SU-DHL-6 (cell line): ENCODE results near the gene HEY2.
"Not testable (repeated sequence)": the region's sequence is repeated elsewhere in the genome, so short reads cannot be mapped to it uniquely, and the experiment has no call there.

Experiments
- H2AFZ ChIP-seq: fragments of 200-600 bp; sonication (generic); 2 replicates; pipeline ENCODE4 v1.6.1; 2014; ENCODE audit warnings: low read depth, mild to moderate bottlenecking, moderate library complexity, mixed read lengths, antibody characterized with exemption, low read length; ENCODE audit not compliant: severe bottlenecking
- H3F3A ChIP-seq: fragments of 200-600 bp; shearing (Covaris generic); 2 replicates; pipeline ENCODE4 v1.6.0; 2016; ENCODE audit warnings: antibody characterized with exemption, mild to moderate bottlenecking; ENCODE audit not compliant: insufficient read depth
- H3K27ac ChIP-seq: fragments of 200-600 bp; sonication (generic); 2 replicates; pipeline ENCODE4 v1.5.1; 2016; ENCODE audit warnings: low read depth, mild to moderate bottlenecking, low read length, moderate library complexity, mixed read lengths
- H3K27me3 ChIP-seq: fragments of 200-600 bp; sonication (generic), shearing (Covaris generic); 2 replicates; pipeline ENCODE4 v1.6.0; 2014; ENCODE audit warnings: mild to moderate bottlenecking, low read length
- H3K36me3 ChIP-seq: fragments of 200-600 bp; sonication (generic); 2 replicates; pipeline ENCODE4 v1.6.1; 2014; ENCODE audit warnings: mild to moderate bottlenecking, low read length, mixed read lengths
- H3K4me2 ChIP-seq: fragments of 300-600, 200-600 bp; shearing (Covaris generic), sonication (generic); 2 replicates; pipeline ENCODE4 v1.6.0; 2014; ENCODE audit warnings: low read length, low read depth, mild to moderate bottlenecking; ENCODE audit not compliant: poor library complexity, severe bottlenecking
- H3K4me3 ChIP-seq: fragments of 200-600 bp; sonication (generic); 2 replicates; pipeline ENCODE4 v1.5.1; 2014; ENCODE audit warnings: antibody characterized with exemption, low read length, mild to moderate bottlenecking, mixed read lengths; ENCODE audit not compliant: insufficient read depth, poor library complexity, severe bottlenecking
- H3K79me2 ChIP-seq: fragments of 200-600 bp; sonication (generic); 2 replicates; pipeline ENCODE4 v1.6.1; 2014; ENCODE audit warnings: mild to moderate bottlenecking, low read length, moderate library complexity; ENCODE audit not compliant: insufficient read depth
- H3K9ac ChIP-seq: fragments of 200-600 bp; sonication (generic); 2 replicates; pipeline ENCODE4 v1.7.0; 2014; ENCODE audit warnings: mild to moderate bottlenecking, low read length
- H3K9me2 ChIP-seq: fragments of 200-600 bp; sonication (generic); replicated peaks from 2 replicates; pipeline ENCODE4 v1.6.1; 2014; ENCODE audit warnings: low read length; ENCODE audit not compliant: insufficient read depth
- H3K9me3 ChIP-seq: fragments of 200-600 bp; sonication (generic); 2 replicates; pipeline ENCODE4 v1.6.1; 2014; ENCODE audit warnings: low read length, mixed read lengths; ENCODE audit not compliant: insufficient read depth
- H4K20me1 ChIP-seq: fragments of 200-600 bp; sonication (generic); 2 replicates; pipeline ENCODE4 v1.6.1; 2014; ENCODE audit warnings: low read depth, mild to moderate bottlenecking, antibody characterized with exemption, low read length, moderate library complexity, mixed read lengths
- EZH2phosphoT487 ChIP-seq: fragments of 200-600 bp; sonication (generic), shearing (Covaris generic); conservative IDR thresholded peaks from 2 replicates; pipeline ENCODE4 v1.6.1; 2018; ENCODE audit warnings: mild to moderate bottlenecking, antibody characterized with exemption, low read length, moderate library complexity, mixed read lengths
- TF ChIP-seq, protein P1 (sequence below): fragments of 200-600 bp; sonication (generic); IDR thresholded peaks from one replicate; pipeline ENCODE4 v1.5.1; 2017; ENCODE audit warnings: antibody characterized with exemption, mild to moderate bottlenecking, low read length, moderate library complexity; ENCODE audit not compliant: insufficient read depth, poor library complexity, severe bottlenecking

HEY2 gene

DNA sequence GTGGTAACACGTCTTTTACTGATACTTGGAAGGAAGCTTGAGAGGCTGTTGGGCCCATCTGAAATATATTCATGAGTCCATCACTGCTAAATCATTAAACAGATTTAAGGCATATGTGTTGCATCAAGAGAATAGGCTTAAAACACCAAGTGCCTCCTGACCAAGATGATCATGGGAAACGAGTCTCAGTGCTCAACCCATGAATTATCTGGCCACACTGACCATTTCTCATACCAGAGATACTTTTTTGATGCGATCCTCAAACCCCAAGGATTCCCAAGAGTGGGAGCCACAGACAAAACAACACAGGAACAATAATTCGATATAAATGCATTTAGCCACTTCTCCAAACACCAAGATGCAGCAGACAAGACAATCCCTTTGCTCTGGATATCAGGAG lies 17.2 kb downstream of the HEY2 start:
- H3K36me3 ChIP-seq: no peaks in the 10 kb centered on the region
- no peaks in the 10 kb centered on the region for H3K9me2 ChIP-seq
- H3K79me2 ChIP-seq: no peaks in the 10 kb centered on the region
- no peaks in the 10 kb centered on the region for H3K27me3 ChIP-seq
- H4K20me1 ChIP-seq: no peaks in the 10 kb centered on the region
- TF ChIP-seq EZH2phosphoT487: no peak
- TF ChIP-seq, protein P1, sequence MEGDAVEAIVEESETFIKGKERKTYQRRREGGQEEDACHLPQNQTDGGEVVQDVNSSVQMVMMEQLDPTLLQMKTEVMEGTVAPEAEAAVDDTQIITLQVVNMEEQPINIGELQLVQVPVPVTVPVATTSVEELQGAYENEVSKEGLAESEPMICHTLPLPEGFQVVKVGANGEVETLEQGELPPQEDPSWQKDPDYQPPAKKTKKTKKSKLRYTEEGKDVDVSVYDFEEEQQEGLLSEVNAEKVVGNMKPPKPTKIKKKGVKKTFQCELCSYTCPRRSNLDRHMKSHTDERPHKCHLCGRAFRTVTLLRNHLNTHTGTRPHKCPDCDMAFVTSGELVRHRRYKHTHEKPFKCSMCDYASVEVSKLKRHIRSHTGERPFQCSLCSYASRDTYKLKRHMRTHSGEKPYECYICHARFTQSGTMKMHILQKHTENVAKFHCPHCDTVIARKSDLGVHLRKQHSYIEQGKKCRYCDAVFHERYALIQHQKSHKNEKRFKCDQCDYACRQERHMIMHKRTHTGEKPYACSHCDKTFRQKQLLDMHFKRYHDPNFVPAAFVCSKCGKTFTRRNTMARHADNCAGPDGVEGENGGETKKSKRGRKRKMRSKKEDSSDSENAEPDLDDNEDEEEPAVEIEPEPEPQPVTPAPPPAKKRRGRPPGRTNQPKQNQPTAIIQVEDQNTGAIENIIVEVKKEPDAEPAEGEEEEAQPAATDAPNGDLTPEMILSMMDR: no peak
- H3K9me3 ChIP-seq: no peaks in the 10 kb centered on the region
- no peak overlapping the region for H2AFZ ChIP-seq
- no peak overlapping the region for H3K4me3 ChIP-seq
- H3K4me2 ChIP-seq: no peak overlapping the region
- no peak overlapping the region for H3K9ac ChIP-seq
- H3K27ac ChIP-seq: no peak overlapping the region
- H3F3A ChIP-seq: no peaks in the 10 kb centered on the region

DNA sequence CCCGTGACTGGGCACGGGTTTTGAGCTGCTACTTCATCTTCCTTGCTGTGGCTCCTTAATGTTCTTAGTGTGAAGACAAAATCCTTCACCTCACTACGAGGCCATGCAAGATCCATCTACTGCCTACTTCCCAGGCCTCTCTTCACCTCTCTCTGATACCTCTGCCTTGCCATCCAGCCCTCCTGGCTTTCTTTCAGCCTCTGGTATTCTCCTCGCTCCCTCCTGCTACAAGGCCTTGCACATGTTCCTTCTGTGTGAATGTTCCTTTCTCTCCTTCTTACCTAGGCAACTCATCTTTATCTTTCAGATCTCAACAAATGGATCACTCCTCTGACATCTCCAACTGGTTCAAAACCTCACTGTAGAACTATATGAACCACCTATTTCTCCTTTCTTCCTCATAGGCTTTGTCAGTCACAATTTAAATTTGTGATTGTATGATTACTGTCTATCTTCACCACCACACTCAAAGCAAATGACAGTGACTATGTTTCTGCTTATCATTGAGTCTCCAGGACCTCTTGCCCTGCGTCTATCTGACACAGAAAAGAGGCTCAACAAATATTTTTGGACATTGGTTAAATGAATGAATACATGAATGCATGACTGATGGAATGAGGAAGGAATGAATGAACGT lies 19.8 kb downstream of the HEY2 start:
- no peak overlapping the region for H2AFZ ChIP-seq
- H3K9ac ChIP-seq: no peak overlapping the region
- H3K4me3 ChIP-seq: no peak overlapping the region

DNA sequence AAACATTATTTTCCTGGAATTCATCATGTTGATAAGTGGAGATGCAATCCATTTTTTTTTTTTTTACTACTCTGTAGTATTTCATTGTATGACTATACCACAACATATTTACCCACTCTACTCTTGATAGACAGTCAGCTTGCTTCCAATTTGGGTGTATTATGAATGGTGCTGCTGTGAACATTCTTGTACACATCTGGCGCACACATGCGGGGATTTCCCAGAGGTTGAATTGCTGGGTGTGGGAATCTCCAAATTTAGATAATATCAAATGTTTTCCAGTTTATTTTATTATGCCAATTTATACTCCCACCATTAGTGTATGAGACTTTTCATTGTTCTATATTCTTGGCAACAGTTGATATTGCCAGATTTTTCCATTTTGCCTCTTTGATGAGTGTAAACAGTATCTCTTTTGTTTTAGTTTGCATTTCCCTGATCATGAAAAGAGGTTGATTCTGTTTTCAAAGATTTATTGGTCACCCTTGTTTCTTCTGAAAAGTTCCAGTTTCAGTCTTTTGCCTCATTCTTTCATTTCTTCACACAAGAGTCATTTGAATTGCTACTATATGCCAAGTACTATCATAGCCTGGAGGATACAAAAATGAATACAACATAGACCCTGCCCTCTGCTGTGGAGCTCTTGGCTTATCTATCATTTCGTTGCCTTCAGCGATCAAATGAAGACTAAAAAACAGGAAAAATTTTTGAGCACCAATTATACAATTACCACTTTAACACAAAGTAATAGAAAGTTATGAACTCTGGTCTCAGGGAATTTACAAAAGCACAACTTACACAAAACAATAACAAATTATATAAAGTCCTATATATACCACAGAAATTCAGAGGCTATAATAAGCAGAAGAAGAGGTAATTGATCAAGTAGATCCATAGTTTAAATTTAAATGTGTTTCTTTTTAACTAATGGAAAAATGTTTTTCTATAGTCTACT lies 24.2 kb downstream of the HEY2 start:
- no peak overlapping the region for H3K9ac ChIP-seq
- H3K9me2 ChIP-seq: no peaks in the 10 kb centered on the region
- H4K20me1 ChIP-seq: no peaks in the 10 kb centered on the region
- no peaks in the 10 kb centered on the region for H3K9me3 ChIP-seq
- no peaks in the 10 kb centered on the region for H3F3A ChIP-seq
- H3K27ac ChIP-seq: no peak overlapping the region
- H3K36me3 ChIP-seq: no peaks in the 10 kb centered on the region
- no peak overlapping the region for H3K4me2 ChIP-seq
- no peaks in the 10 kb centered on the region for H3K79me2 ChIP-seq
- no peak overlapping the region for H2AFZ ChIP-seq
- TF ChIP-seq EZH2phosphoT487: no peak
- TF ChIP-seq, protein P1: no peak
- H3K4me3 ChIP-seq: no peak overlapping the region
- no peaks in the 10 kb centered on the region for H3K27me3 ChIP-seq

More for the DNA sequence above, 19.8 kb downstream of the HEY2 start:
- H3K27ac ChIP-seq: no peak overlapping the region
- H3K9me3 ChIP-seq: no peaks in the 10 kb centered on the region
- no peaks in the 10 kb centered on the region for H3K9me2 ChIP-seq
- H3K27me3 ChIP-seq: no peaks in the 10 kb centered on the region
- no peaks in the 10 kb centered on the region for H4K20me1 ChIP-seq
- H3K79me2 ChIP-seq: no peaks in the 10 kb centered on the region
- H3K36me3 ChIP-seq: no peaks in the 10 kb centered on the region
- TF ChIP-seq EZH2phosphoT487: no peak
- TF ChIP-seq, protein P1: no peak
- H3F3A ChIP-seq: no peaks in the 10 kb centered on the region
- H3K4me2 ChIP-seq: no peak overlapping the region

GRCh38 chr6:125776107-125776826 lies 26.8 kb downstream of the HEY2 start:
- not testable (repeated sequence) for H3K4me2 ChIP-seq, H3K27me3 ChIP-seq, H3K36me3 ChIP-seq, H3K27ac ChIP-seq, H3K4me3 ChIP-seq, H3K9me2 ChIP-seq, H3K9ac ChIP-seq, H4K20me1 ChIP-seq, H3K9me3 ChIP-seq, H3K79me2 ChIP-seq, H2AFZ ChIP-seq
- peaks cover 10% of the 10 kb centered on the region for H3F3A ChIP-seq
